SK-N-SH (cell line): ENCODE data around the gene ANKRD62. TPM values are rescaled to one million over a fixed set of nuclear protein-coding genes. Genes with fewer than 3 reads are reported as not detected.

Experiments
- CTCF ChIA-PET: fragments of 300-600, 350-600 bp; formaldehyde crosslinking; extraction: SDS; loops from one replicate; lab custom pipeline; 2021; lab: Yijun Ruan, JAX
- POLR2A ChIA-PET: fragments of 350-600 bp; sonication (Branson Sonifier 250); formaldehyde crosslinking; extraction: SDS; loops from one replicate; lab custom pipeline; 2020; ENCODE audit warnings: antibody characterized with exemption, inconsistent platforms; lab: Yijun Ruan, JAX
- DNase-seq: peaks from one replicate; pipeline ENCODE4 v3.0.0; 2012
- H2AFZ ChIP-seq: fragments of 200-600 bp; sonication (generic); 2 replicates; pipeline ENCODE4 v1.8.1; 2016; ENCODE audit warnings: antibody characterized with exemption, mild to moderate bottlenecking, low read depth
- H3F3A ChIP-seq: fragments of 200-600 bp; sonication (generic); replicated peaks from 2 replicates; pipeline ENCODE3; 2016; ENCODE audit warnings: antibody characterized with exemption, mild to moderate bottlenecking; ENCODE audit not compliant: insufficient read depth
- H3K27ac ChIP-seq, 2 experiments: fragments of 200-500 bp in 1 of 2; fragments of 200-600 bp in 1 of 2; sonication (Bioruptor generic) in 1 of 2; sonication (generic), shearing (Covaris generic) in 1 of 2; 2 replicates each; pipeline versions ENCODE4 v1.5.1 to v1.6.1; 2014 to 2016; ENCODE audit warnings: low read depth in 2 of 2, inconsistent platforms in 1 of 2, low read length in 1 of 2, mild to moderate bottlenecking in 1 of 2, mixed read lengths in 1 of 2
- H3K27me3 ChIP-seq: fragments of 200-600 bp; sonication (generic), shearing (Covaris generic); 2 replicates; pipeline ENCODE4 v1.6.1; 2016; ENCODE audit warnings: mixed run types; ENCODE audit not compliant: insufficient read depth
- H3K36me3 ChIP-seq, 2 experiments: fragments of 200-500 bp in 1 of 2; fragments of 200-600 bp in 1 of 2; sonication (Bioruptor generic) in 1 of 2; sonication (generic) in 1 of 2; replicated peaks in 1 of 2; 2 replicates each; pipeline versions ENCODE3 to v1.5.1; 2014 to 2016; ENCODE audit warnings: low read length in 1 of 2, mild to moderate bottlenecking in 1 of 2; ENCODE audit not compliant: insufficient read depth in 2 of 2, control insufficient read depth in 1 of 2
- H3K4me1 ChIP-seq, 2 experiments: fragments of 200-500 bp in 1 of 2; fragments of 200-600 bp in 1 of 2; sonication (Bioruptor generic) in 1 of 2; sonication (generic), shearing (Covaris generic) in 1 of 2; 2 replicates each; pipeline versions ENCODE4 v1.5.1 to v1.6.1; 2014 to 2016; ENCODE audit warnings: low read depth in 1 of 2, low read length in 1 of 2, mixed run types in 1 of 2; ENCODE audit not compliant: insufficient read depth in 2 of 2, control insufficient read depth in 1 of 2
- H3K4me2 ChIP-seq: fragments of 200-600 bp; sonication (generic), shearing (Covaris generic); 2 replicates; pipeline ENCODE4 v1.6.1; 2017; ENCODE audit warnings: mixed run types
- H3K4me3 ChIP-seq, 2 experiments: fragments of 200-500 bp in 1 of 2; fragments of 200-600 bp in 1 of 2; sonication (Bioruptor generic) in 1 of 2; sonication (generic), shearing (Covaris generic) in 1 of 2; 2 replicates each; pipeline versions ENCODE4 v1.5.1 to v1.8.1; 2014 to 2016; ENCODE audit warnings: low read depth in 2 of 2, inconsistent platforms in 1 of 2, low read length in 1 of 2, mild to moderate bottlenecking in 1 of 2, mixed read lengths in 1 of 2, moderate library complexity in 1 of 2
- H3K79me2 ChIP-seq: fragments of 200-600 bp; sonication (generic); 2 replicates; pipeline ENCODE4 v1.8.1; 2017; ENCODE audit warnings: mild to moderate bottlenecking; ENCODE audit not compliant: insufficient read depth
- H3K9ac ChIP-seq: fragments of 200-600 bp; sonication (generic); 2 replicates; pipeline ENCODE4 v1.6.1; 2017; ENCODE audit warnings: mixed run types
- H3K9me2 ChIP-seq: fragments of 200-600 bp; sonication (generic); 2 replicates; pipeline ENCODE4 v1.6.1; 2017; ENCODE audit warnings: mixed run types
- H3K9me3 ChIP-seq: fragments of 200-600 bp; sonication (generic); 2 replicates; pipeline ENCODE4 v1.6.1; 2017; ENCODE audit warnings: mixed run types, mild to moderate bottlenecking, moderate library complexity
- H4K20me1 ChIP-seq: fragments of 200-600 bp; sonication (generic); 2 replicates; pipeline ENCODE4 v1.6.1; 2017; ENCODE audit warnings: mild to moderate bottlenecking, mixed run types; ENCODE audit not compliant: insufficient read depth
- CHD2 ChIP-seq: fragments of 150-350 bp; IDR thresholded peaks from 2 replicates; pipeline ENCODE4 v1.6.1; 2018; ENCODE audit warnings: low read length; ENCODE audit not compliant: partially characterized antibody
- ELF1 ChIP-seq: IDR thresholded peaks from 2 replicates; pipeline ENCODE4 v1.4.0; 2012
- EZH2phosphoT487 ChIP-seq: fragments of 200-600 bp; sonication (generic); IDR thresholded peaks from 2 replicates; pipeline ENCODE4 v1.6.1; 2017; ENCODE audit warnings: low read depth, mixed run types, mild to moderate bottlenecking, antibody characterized with exemption, moderate library complexity, borderline replicate concordance
- FOSL2 ChIP-seq: IDR thresholded peaks from 2 replicates; pipeline ENCODE4 v1.4.0; 2012; ENCODE audit warnings: low read depth, mild to moderate bottlenecking, moderate library complexity, borderline replicate concordance
- FOXJ3 ChIP-seq: sonication (generic); formaldehyde crosslinking; IDR thresholded peaks from 2 replicates; pipeline ENCODE4 v1.5.1; 2020; ENCODE audit warnings: mild to moderate bottlenecking, missing genetic modification reagents
- FOXM1 ChIP-seq: IDR thresholded peaks from 2 replicates; pipeline ENCODE4 v1.4.0; 2012; ENCODE audit warnings: low read depth, mild to moderate bottlenecking
- GATA2 ChIP-seq: sonication (generic); formaldehyde crosslinking; IDR thresholded peaks from 2 replicates; pipeline ENCODE4 v1.5.0; 2020; ENCODE audit warnings: mild to moderate bottlenecking, missing genetic modification reagents
- JUND ChIP-seq: IDR thresholded peaks from 2 replicates; pipeline ENCODE4 v1.4.0; 2012
- MEF2A ChIP-seq: IDR thresholded peaks from 2 replicates; pipeline ENCODE4 v1.4.0; 2012; ENCODE audit warnings: low read depth, borderline replicate concordance
- NFIC ChIP-seq: IDR thresholded peaks from 2 replicates; pipeline ENCODE4 v1.4.0; 2012; ENCODE audit warnings: borderline replicate concordance
- PBX3 ChIP-seq: IDR thresholded peaks from 2 replicates; pipeline ENCODE4; 2012
- RAD21 ChIP-seq: IDR thresholded peaks from 2 replicates; pipeline ENCODE4 v1.6.1; 2012; ENCODE audit warnings: mild to moderate bottlenecking, low read length
- RFX5 ChIP-seq: IDR thresholded peaks from 2 replicates; pipeline ENCODE4 v1.6.1; 2012; ENCODE audit warnings: mild to moderate bottlenecking, improper control_type of control experiment, low read length
- RXRA ChIP-seq: IDR thresholded peaks from 2 replicates; pipeline ENCODE4 v1.4.0; 2012; ENCODE audit warnings: low read depth, mild to moderate bottlenecking, borderline replicate concordance
- SIN3A ChIP-seq: IDR thresholded peaks from 2 replicates; pipeline ENCODE4 v1.6.1; 2012; ENCODE audit warnings: low read depth, mild to moderate bottlenecking, low read length, moderate library complexity, borderline replicate concordance
- SMC3 ChIP-seq: IDR thresholded peaks from 2 replicates; pipeline ENCODE4 v1.6.1; 2012; ENCODE audit warnings: low read depth, low read length, improper control_type of control experiment
- TAF1 ChIP-seq: IDR thresholded peaks from 2 replicates; pipeline ENCODE4 v1.6.1; 2012; ENCODE audit warnings: low read depth, mild to moderate bottlenecking, low read length, moderate library complexity, borderline replicate concordance
- TCF12 ChIP-seq: IDR thresholded peaks from 2 replicates; pipeline ENCODE4 v1.4.0; 2012
- TEAD4 ChIP-seq: IDR thresholded peaks from 2 replicates; pipeline ENCODE4 v1.4.0; 2012; ENCODE audit warnings: mild to moderate bottlenecking, borderline replicate concordance; ENCODE audit not compliant: insufficient read depth
- USF1 ChIP-seq: IDR thresholded peaks from 2 replicates; pipeline ENCODE4 v1.4.0; 2012; ENCODE audit warnings: low read depth, borderline replicate concordance
- YY1 ChIP-seq: IDR thresholded peaks from 2 replicates; pipeline ENCODE4 v1.4.0; 2012; ENCODE audit warnings: low read depth, mild to moderate bottlenecking
- ZBTB33 ChIP-seq: IDR thresholded peaks from 2 replicates; pipeline ENCODE4 v1.4.0; 2012; ENCODE audit warnings: low read depth, borderline replicate concordance
- WGBS: methylation state at CpG from one replicate; pipeline ENCODE4 v1.1.6; 2017; ENCODE audit warnings: low lambda C conversion rate; 5-methylcytosine and 5-hydroxymethylcytosine counted together
- polyA plus RNA-seq, 3 experiments: library from polyadenylated mRNA; depleted of rRNA; stranded (reverse); fragments of >200 nt; gene quantifications; 2 replicates each; pipeline ENCODE4 v1.2.3, GENCODE V29; 2012

Gene ANKRD62
- polyA plus RNA-seq, 1 of the 3 experiments (the other 2 are of a cell fraction) = not detected

GRCh38 chr18:12085136-12085535, 8.5 kb upstream of the ANKRD62 start:
- Histone ChIP-seq H4K20me1 (no peaks in the 10 kb centered on the region), H3F3A (no peaks in the 10 kb centered on the region), H3K79me2 (no peaks in the 10 kb centered on the region), H2AFZ (no peak overlapping the region), H3K4me2 (no peak overlapping the region), H3K9ac (no peak overlapping the region), H3K36me3 (no peaks in the 10 kb centered on the region), H3K9me3 (no peaks in the 10 kb centered on the region), H3K27ac (no peak overlapping the region), H3K9me2 (no peaks in the 10 kb centered on the region), H3K4me1 (no peaks in the 10 kb centered on the region), H3K27me3 (no peaks in the 10 kb centered on the region), H3K4me3 (no peak overlapping the region)
- ChIA-PET CTCF (no interaction called here), POLR2A (no interaction called here)
- DNase-seq = no peak
- TF ChIP-seq CHD2 = no peak
- no peak for TF ChIP-seq FOSL2
- no peak for TF ChIP-seq JUND
- no peak for TF ChIP-seq GATA2
- TF ChIP-seq RFX5 = no peak
- TF ChIP-seq NFIC = no peak
- no peak for TF ChIP-seq USF1
- TF ChIP-seq YY1 = no peak
- no peak for TF ChIP-seq TCF12
- no peak for TF ChIP-seq TEAD4
- no peak for TF ChIP-seq TAF1
- TF ChIP-seq FOXM1 = no peak
- no peak for TF ChIP-seq FOXJ3 (CRISPR knock-in tag)
- TF ChIP-seq RXRA = no peak
- no peak for TF ChIP-seq MEF2A
- TF ChIP-seq SIN3A = no peak
- no peak for TF ChIP-seq EZH2phosphoT487
- TF ChIP-seq ZBTB33 = no peak
- 74% methylated on average over 6 of the region's 13 CpGs for WGBS

- H3K4me2 ChIP-seq = no peak overlapping the region
- H3K27ac ChIP-seq = no peak overlapping the region
- CTCF ChIA-PET = no interaction called here
- H3K36me3 ChIP-seq = no peaks in the 10 kb centered on the region
- no peak for TF ChIP-seq PBX3
- TF ChIP-seq ZBTB33 = no peak
- TF ChIP-seq TEAD4 = no peak
- no peak for TF ChIP-seq EZH2phosphoT487
- TF ChIP-seq RFX5 = no peak
- no peak for TF ChIP-seq GATA2
- TF ChIP-seq SIN3A = no peak
- TF ChIP-seq SMC3 = no peak
- TF ChIP-seq JUND = no peak
- no peak for TF ChIP-seq RAD21
- TF ChIP-seq FOXM1 = no peak
- no peak for TF ChIP-seq ELF1
- TF ChIP-seq, all 33 proteins: peak for 0
- POLR2A ChIA-PET = no interaction called here
- Histone ChIP-seq H3K9me3 (no peaks in the 10 kb centered on the region), H3K4me3 (no peak overlapping the region), H3K27me3 (no peaks in the 10 kb centered on the region), H4K20me1 (no peaks in the 10 kb centered on the region), H3K9ac (no peak overlapping the region), H3K79me2 (no peaks in the 10 kb centered on the region), H3K4me1 (no peaks in the 10 kb centered on the region), H2AFZ (no peak overlapping the region), H3K9me2 (no peaks in the 10 kb centered on the region), H3F3A (no peaks in the 10 kb centered on the region)
- DNase-seq = no peak
- 60% methylated on average over 1 of the region's 4 CpGs for WGBS
Observed at GRCh38 chr18:12085786-12086185, 7.9 kb upstream of the ANKRD62 start.
